Measurements from ENCODE around the gene PSMD1. TPM values are rescaled to one million over a fixed set of nuclear protein-coding genes. Genes with fewer than 3 reads are reported as not detected.

PSMD1 gene
- total and polyA plus RNA-seq, 2 donors (not counting 3 experiments of a cell fraction or from before 2014, with no cell fraction given), result 163 to 209 TPM

DNA sequence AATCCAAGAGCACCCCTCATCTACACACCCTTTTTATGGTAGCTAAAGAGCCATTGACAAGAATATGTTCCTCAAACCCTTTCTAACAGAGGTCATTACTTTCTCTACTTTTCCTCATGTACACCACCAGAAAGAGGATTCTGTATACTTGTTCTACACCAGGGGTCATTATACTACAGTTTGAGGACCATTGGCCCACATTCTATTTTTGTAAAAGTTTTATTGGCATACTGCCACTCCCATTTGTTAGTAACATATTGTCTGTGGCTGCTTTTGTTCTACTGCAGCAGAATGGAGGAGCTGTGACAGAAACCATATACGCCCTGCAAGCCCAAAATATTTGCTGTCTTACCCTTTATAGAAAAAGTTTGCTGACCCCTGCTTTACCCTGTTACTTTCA, 53.9 kb downstream of the PSMD1 start:
- Histone ChIP-seq H3K79me2 (ENCODE audit: control insufficient read depth, insufficient read depth, low read length) (peaks cover 12% of the 10 kb centered on the region), H3K4me1 (ENCODE audit: control insufficient read depth, extremely low read depth, insufficient read depth, low read length) (peaks cover 12% of the 10 kb centered on the region), H3K27me3 (ENCODE audit: control insufficient read depth in 2 of 2, insufficient read depth in 2 of 2, low read length in 2 of 2) (no peaks in the 10 kb centered on the region), H3K9me3 (replicated peaks; ENCODE audit: control insufficient read depth, insufficient read depth, low read length) (no peaks in the 10 kb centered on the region), H3K9ac (replicated peaks; ENCODE audit: extremely low read depth, insufficient read depth, low read length) (no peak overlapping the region), H3K4me2 (ENCODE audit: insufficient read depth, low read length) (no peak overlapping the region), H4K20me1 (replicated peaks; ENCODE audit: control insufficient read depth, extremely low read depth, insufficient read depth, low read length) (no peaks in the 10 kb centered on the region), H3K4me3 (replicated peaks in 1 of 3; ENCODE audit: insufficient read depth in 1 of 3, low read depth in 1 of 3, low read length in 3 of 3) (no peak overlapping the region), H2AFZ (ENCODE audit: low read depth, low read length) (no peak overlapping the region), H3K27ac (ENCODE audit: insufficient read depth, low read depth, low read length) (no peak overlapping the region), H3K36me3 (ENCODE audit: control insufficient read depth in 2 of 2, extremely low read depth in 1 of 2, insufficient read depth in 2 of 2, low read length in 2 of 2) (peaks cover 9 to 15% of the 10 kb centered on the region in 2 experiments), H3K9me1 (replicated peaks; ENCODE audit: control insufficient read depth, extremely low read depth, insufficient read depth, low read length) (no peaks in the 10 kb centered on the region)
- dilution Hi-C loops (cut with MboI; ENCODE audit: extremely low pct_ligation_motif_present, low sequenced_read_pairs), result no loop called here
- peak; percentile 84 for DNase-seq (ENCODE audit: low read depth, low spot score)
- TF ChIP-seq MYC (IDR thresholded peaks at IDR 0.05; ENCODE audit: low read depth, low read length) (no peak), EZH2 (IDR thresholded peaks at IDR 0.05; ENCODE audit: borderline replicate concordance, low read depth, low read length, severe bottlenecking) (no peak), MAX (IDR thresholded peaks at IDR 0.05; ENCODE audit: insufficient read depth, insufficient read length) (no peak), JUN (IDR thresholded peaks at IDR 0.05; ENCODE audit: borderline replicate concordance, insufficient read depth, insufficient read length, low read depth) (no peak), POLR2AphosphoS5 (IDR thresholded peaks at IDR 0.05; ENCODE audit: insufficient read depth, low read depth, low read length) (no peak), POLR2A (IDR thresholded peaks at IDR 0.05; ENCODE audit: low read depth, low read length) (no peak)
- TF ChIP-seq, protein P1, sequence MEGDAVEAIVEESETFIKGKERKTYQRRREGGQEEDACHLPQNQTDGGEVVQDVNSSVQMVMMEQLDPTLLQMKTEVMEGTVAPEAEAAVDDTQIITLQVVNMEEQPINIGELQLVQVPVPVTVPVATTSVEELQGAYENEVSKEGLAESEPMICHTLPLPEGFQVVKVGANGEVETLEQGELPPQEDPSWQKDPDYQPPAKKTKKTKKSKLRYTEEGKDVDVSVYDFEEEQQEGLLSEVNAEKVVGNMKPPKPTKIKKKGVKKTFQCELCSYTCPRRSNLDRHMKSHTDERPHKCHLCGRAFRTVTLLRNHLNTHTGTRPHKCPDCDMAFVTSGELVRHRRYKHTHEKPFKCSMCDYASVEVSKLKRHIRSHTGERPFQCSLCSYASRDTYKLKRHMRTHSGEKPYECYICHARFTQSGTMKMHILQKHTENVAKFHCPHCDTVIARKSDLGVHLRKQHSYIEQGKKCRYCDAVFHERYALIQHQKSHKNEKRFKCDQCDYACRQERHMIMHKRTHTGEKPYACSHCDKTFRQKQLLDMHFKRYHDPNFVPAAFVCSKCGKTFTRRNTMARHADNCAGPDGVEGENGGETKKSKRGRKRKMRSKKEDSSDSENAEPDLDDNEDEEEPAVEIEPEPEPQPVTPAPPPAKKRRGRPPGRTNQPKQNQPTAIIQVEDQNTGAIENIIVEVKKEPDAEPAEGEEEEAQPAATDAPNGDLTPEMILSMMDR (IDR thresholded peaks at IDR 0.05; ENCODE audit: extremely low read depth in 1 of 2, insufficient read depth in 1 of 2, low read depth in 1 of 2, low read length in 2 of 2), result peak; percentile 15 to 30
- CTCF ChIA-PET, result interaction anchor here (0.6 to 5.6 kb wide), 27 partner anchors 11 to 354 kb away, joined by 3 to 116 read pairs (median 6); partner anchors contain the start of genes ARMC9, HTR2B and NCL
- no peak for FAIRE-seq
- BruUV-seq (replicated peaks), result no TSS peak
- intact Hi-C loops (cut with micrococcal nuclease), result loop anchor here (1.0 to 2.0 kb wide), 3 partner anchors 58 to 302 kb away; no protein-coding TSS in a partner anchor
- POLR2A ChIA-PET, result no interaction called here
